H1 (cell line): Measurements from ENCODE around the gene DNAJB8.

Source experiments
- ATF3 ChIP-seq: IDR thresholded peaks from 2 replicates; pipeline ENCODE4 v1.6.1; 2011; ENCODE audit warnings: low read depth, mild to moderate bottlenecking, low read length; ENCODE audit not compliant: insufficient read depth
- EZH2 ChIP-seq: fragments of 200-600 bp; sonication (generic); IDR thresholded peaks from 2 replicates; pipeline ENCODE4 v1.7.1; 2012; ENCODE audit warnings: low read depth, mild to moderate bottlenecking, moderate library complexity, low read length, inconsistent platforms; ENCODE audit not compliant: severe bottlenecking
- SP2 ChIP-seq: IDR thresholded peaks from 2 replicates; pipeline ENCODE4 v1.6.1; 2012; ENCODE audit warnings: mild to moderate bottlenecking, low read length, inconsistent platforms
- TCF12 ChIP-seq: IDR thresholded peaks from 2 replicates; pipeline ENCODE4 v1.6.1; 2011; ENCODE audit warnings: low read depth, mild to moderate bottlenecking, low read length

- TF ChIP-seq SP2 (no peak), TCF12 (0 out of 2 replicates have a peak, but pooled peaks have one; percentile 40), ATF3 (no peak), EZH2 (no peak)
Observed at GRCh38 chr3:128484404-128485281, 18.0 kb upstream of the DNAJB8 start.
